GM21360 (cell line): ENCODE results near the gene YPEL2.
"Not testable (repeated sequence)": the region's sequence is repeated elsewhere in the genome, so short reads cannot be mapped to it uniquely, and the experiment has no call there.

ENCODE experiments used
- ATAC-seq: cut with Tn5 transposase; IDR thresholded peaks from one replicate; pipeline ENCODE4 v1.9.1; 2021; ENCODE audit warnings: mild to moderate bottlenecking, moderate library complexity; ENCODE audit not compliant: unreplicated experiment

Gene YPEL2, protein sequence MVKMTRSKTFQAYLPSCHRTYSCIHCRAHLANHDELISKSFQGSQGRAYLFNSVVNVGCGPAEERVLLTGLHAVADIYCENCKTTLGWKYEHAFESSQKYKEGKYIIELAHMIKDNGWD

GRCh38 chr17:59331129-59331928, at the start of gene YPEL2:
Gene YPEL2, plus strand, starts transcription at chr17:59331655. Its CDS starts 21,755 bp downstream, at chr17:59353410.
- ATAC-seq: peak; percentile 89

- no peak for ATAC-seq
These were observed 47.1 kb upstream of the YPEL2 start for GRCh38 chr17:59284317-59284716.

GRCh38 chr17:59287452-59287851, 44.0 kb upstream of the YPEL2 start:
- no peak for ATAC-seq

DNA sequence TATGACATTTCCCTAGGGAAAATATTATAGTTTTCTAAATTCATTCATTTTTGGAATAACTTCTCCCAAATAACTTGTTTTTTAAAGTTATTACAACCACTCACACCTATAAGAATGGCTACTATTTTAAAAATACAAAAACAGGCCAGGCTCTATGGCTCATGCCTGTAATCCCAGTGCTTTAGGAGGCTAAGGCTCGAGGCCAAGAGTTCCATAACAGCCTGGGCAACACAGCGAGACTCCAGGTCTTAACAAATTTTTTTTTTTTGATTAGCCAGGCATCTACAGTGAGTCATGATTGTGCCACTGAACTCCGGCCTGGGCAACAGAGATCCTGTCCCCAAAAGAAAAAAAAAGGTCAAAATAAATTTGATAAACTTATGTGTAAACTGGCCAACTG, 43.6 kb upstream of the YPEL2 start:
- no peak for ATAC-seq

DNA sequence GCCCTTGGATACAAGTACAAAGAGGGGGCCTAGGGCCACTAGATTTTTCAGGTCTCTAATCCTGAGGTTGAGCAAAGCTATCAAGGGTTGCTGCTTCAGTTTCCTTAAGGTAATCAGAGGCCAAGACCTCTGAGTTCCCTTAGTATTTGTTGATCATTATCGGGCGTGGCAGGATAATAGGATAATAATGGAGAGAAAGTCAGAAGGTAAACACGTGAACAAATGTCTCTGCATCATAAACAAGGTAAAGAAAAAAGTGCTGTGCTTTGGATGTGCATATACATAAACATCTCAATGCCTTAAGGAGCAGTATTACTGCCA, 41.5 kb upstream of the YPEL2 start:
- no peak for ATAC-seq

GRCh38 chr17:59290302-59290998, 41.0 kb upstream of the YPEL2 start:
- ATAC-seq: not testable (repeated sequence)

DNA sequence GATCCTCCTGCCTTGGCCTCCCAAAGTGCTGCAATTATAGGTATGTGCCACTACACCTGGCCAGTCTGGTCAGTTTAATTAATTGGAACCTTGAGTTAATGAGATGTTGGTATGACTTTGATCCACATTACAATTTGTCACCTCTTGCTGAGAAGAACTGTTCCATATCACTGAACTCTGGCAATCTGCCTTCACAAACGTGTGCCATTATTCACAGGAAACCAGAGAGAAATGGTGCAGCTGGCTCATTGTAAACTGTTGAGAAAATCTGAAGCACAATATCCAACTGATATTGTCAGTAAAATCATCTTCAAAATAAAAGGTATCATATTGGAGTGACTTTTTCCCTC, 39.3 kb upstream of the YPEL2 start:
- no peak for ATAC-seq

DNA sequence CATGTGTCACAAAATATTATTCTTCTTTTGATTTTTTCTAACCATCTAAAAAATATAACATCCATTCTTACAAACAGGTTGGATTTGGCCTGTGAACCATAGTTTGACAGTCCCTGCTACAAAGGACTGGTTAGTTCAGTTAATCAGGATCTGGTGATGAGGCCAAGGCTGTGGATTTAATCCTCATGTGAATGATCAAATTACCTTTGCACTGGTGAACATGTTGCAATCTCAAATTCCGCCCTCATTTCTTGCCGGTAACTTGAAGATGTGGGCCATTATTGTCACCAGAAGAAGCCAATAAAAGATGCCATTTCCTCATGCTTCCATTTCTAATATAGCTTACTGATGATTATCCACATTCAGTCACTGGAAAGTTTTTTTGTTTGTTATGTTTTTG, 35.3 kb upstream of the YPEL2 start:
- no peak for ATAC-seq

GRCh38 chr17:59298521-59298920, 32.9 kb upstream of the YPEL2 start:
- no peak for ATAC-seq

GRCh38 chr17:59299400-59300092, 31.9 kb upstream of the YPEL2 start:
- ATAC-seq: no peak

DNA sequence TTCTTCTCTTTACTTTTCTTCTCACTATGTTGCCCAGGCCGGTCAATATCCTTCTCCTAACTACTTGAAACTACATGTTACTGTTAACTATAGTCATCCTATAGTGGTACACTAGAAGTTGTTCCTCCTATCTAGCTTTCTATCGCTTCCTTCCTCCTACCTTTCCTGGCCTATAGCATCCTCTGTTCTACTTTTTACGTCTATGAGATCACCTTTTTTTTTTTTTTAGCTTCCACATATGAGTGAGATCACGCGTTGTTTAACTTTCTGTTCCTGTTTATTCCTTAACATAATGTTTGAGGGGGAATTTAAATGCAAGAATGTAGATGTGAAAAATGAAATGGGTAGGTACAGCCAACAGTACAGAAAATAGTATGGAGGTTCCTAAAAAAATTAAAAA, 30.5 kb upstream of the YPEL2 start:
- ATAC-seq: no peak

DNA sequence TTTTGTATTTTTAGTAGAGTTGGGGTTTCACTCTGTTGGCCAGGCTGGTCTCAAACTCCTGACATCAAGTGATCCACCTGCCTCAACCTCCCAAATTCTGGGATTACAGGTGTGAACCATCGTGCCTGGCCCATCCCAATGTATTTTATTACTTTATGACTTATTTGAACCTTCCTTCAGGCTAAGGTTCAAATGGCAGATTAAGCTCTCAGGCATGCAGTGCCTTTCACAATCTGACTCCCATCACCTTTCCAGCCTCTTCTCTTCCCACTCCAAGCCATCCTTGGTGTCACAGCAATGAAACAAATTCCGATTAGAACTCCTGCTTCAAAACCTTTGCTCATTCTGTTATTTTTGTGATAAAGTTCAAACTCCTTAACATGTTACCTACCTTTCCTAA, 26.6 kb upstream of the YPEL2 start:
- no peak for ATAC-seq

DNA sequence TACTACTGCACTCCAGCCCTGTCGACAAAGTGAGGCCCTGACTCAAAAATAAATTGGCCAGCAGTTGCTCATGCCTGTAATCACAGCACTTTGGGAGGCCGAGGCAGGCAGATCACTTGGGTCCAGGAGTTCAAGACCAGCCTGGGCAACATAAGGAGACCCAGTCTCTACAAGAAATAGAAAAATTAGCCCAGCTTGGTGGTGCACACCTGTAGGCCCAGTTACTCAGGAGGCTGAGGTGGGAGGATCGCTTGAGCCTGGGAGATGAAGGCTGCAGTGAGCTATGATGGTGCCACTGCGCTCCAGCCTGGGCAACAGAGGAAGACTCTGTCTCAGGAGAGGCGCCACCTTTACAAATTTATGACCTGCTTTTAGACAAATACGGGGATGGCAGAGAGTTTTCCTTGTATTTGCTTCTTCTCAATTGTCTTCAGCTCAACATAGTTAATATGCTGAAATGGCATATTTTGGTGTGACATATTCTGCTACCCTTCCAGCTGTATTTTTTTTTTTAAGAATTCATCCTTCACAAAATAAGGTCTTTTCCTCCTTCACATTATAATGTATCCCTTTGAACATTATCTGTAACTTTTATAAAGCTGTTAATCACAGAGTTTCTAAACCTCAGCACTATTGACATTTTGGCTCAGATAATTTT, 21.1 kb upstream of the YPEL2 start:
- no peak for ATAC-seq

DNA sequence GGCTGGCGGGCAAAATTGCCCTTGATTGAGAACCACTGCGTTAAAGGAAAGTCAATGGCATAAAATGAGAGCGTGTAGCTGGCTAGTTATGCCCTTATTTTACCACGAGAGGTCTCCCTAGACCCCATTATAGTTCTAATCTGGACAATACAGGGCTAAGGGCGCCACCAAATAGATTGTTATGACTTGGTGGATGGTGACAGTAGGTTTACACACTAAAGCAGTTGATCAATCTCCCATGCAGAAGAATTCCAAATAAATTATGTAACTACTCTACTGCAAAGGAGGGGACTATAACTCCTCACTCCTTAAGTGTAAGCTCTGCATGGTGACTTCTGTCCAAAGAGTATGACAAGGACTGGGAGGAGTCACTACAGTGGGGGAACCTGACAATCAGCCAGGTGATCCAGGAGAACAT, 20.4 kb upstream of the YPEL2 start:
- peak; percentile 46 for ATAC-seq

- ATAC-seq: not testable (repeated sequence)
These were observed 19.9 kb upstream of the YPEL2 start for GRCh38 chr17:59311521-59311920.

GRCh38 chr17:59315866-59316265, 15.6 kb upstream of the YPEL2 start:
- no peak for ATAC-seq

GRCh38 chr17:59327121-59327980, 4.1 kb upstream of the YPEL2 start:
- ATAC-seq: no peak

GRCh38 chr17:59327981-59328290, 3.5 kb upstream of the YPEL2 start:
- ATAC-seq: no peak

GRCh38 chr17:59328601-59329000, 2.9 kb upstream of the YPEL2 start:
- no peak for ATAC-seq
